ENCODE data around the gene PGLYRP1. TPM values are rescaled to one million over a fixed set of nuclear protein-coding genes. Genes with fewer than 3 reads are reported as not detected.

Gene PGLYRP1
- polyA plus RNA-seq, 3 donors = 0.36 to 0.39 (median 0.37) TPM

DNA sequence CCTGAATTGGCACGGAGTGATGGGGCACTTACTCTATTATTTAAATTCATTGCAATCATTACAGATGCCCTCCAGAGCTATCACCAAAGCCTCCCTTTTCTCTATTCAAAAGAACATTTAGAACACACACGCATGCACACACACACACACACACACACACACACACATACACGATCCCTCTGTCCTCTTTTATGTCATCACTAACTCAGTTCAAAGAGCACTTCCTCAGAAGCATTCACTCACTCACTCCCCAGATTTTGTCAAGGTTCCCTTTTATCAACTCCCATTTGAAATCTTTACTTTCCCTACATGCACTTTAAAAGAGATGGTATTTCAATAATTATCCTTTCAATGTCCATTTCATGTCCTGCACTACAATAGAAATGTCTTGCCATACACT lies 40.3 kb upstream of the PGLYRP1 start:
- peaks cover 6 to 23% of the 10 kb centered on the region in 2 donors for H3K9me3 ChIP-seq (replicated peaks in 1 of 2; ENCODE audit: control insufficient read depth in 1 of 2, insufficient read depth in 1 of 2, low read length in 2 of 2)
- no peak overlapping the region for H3K9ac ChIP-seq (ENCODE audit: insufficient read depth, low read length, poor library complexity, severe bottlenecking)
- no peak overlapping the region for H3K4me2 ChIP-seq (replicated peaks; ENCODE audit: extremely low read depth, low read length, poor library complexity, severe bottlenecking)
- Mint-ChIP-seq H3K27me3 (ENCODE audit: low read depth in 3 of 3) (peaks cover 36 to 64% (median 39%) of the 10 kb centered on the region in 3 donors), H3K4me3 (no peak overlapping the region), H3K4me1 (peaks cover 3% of the 10 kb centered on the region), H3K36me3 (no peaks in the 10 kb centered on the region), H3K9me3 (peaks cover 0 to 23% (median 13%) of the 10 kb centered on the region in 7 donors), H3K27ac (no peak overlapping the region)
- H3K4me1 ChIP-seq (ENCODE audit: control insufficient read depth in 1 of 2, insufficient read depth in 2 of 2, low read length in 2 of 2) = peaks cover under 1 to 2% of the 10 kb centered on the region in 2 donors
- H3K27me3 ChIP-seq (ENCODE audit: control insufficient read depth in 2 of 2, insufficient read depth in 2 of 2, low read length in 2 of 2) = peaks cover 29 to 50% of the 10 kb centered on the region in 2 donors
- WGBS (ENCODE audit: insufficient coverage) = 57% methylated on average over 2 of the region's 3 CpGs
- intact Hi-C loops (cut with micrococcal nuclease) = no loop called here
- no peaks in the 10 kb centered on the region for H3K79me2 ChIP-seq (ENCODE audit: insufficient read depth, low read length)
- no peak overlapping the region for H3K27ac ChIP-seq (ENCODE audit: low read depth in 1 of 2, low read length in 2 of 2)
- H3K36me3 ChIP-seq (replicated peaks in 1 of 2; ENCODE audit: control insufficient read depth in 1 of 2, insufficient read depth in 2 of 2, low read length in 2 of 2) = no peaks in the 10 kb centered on the region
- H4K20me1 ChIP-seq (ENCODE audit: insufficient read depth, low read length) = no peaks in the 10 kb centered on the region
- H2AFZ ChIP-seq (ENCODE audit: insufficient read depth, low read depth, low read length, poor library complexity, severe bottlenecking) = no peak overlapping the region
- TF ChIP-seq, protein P1, sequence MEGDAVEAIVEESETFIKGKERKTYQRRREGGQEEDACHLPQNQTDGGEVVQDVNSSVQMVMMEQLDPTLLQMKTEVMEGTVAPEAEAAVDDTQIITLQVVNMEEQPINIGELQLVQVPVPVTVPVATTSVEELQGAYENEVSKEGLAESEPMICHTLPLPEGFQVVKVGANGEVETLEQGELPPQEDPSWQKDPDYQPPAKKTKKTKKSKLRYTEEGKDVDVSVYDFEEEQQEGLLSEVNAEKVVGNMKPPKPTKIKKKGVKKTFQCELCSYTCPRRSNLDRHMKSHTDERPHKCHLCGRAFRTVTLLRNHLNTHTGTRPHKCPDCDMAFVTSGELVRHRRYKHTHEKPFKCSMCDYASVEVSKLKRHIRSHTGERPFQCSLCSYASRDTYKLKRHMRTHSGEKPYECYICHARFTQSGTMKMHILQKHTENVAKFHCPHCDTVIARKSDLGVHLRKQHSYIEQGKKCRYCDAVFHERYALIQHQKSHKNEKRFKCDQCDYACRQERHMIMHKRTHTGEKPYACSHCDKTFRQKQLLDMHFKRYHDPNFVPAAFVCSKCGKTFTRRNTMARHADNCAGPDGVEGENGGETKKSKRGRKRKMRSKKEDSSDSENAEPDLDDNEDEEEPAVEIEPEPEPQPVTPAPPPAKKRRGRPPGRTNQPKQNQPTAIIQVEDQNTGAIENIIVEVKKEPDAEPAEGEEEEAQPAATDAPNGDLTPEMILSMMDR (IDR thresholded peaks at IDR 0.05) = no peak
- no peak overlapping the region for H3K4me3 ChIP-seq (replicated peaks in 1 of 3; ENCODE audit: low read depth in 2 of 3, low read length in 3 of 3)
- no peak for DNase-seq

DNA sequence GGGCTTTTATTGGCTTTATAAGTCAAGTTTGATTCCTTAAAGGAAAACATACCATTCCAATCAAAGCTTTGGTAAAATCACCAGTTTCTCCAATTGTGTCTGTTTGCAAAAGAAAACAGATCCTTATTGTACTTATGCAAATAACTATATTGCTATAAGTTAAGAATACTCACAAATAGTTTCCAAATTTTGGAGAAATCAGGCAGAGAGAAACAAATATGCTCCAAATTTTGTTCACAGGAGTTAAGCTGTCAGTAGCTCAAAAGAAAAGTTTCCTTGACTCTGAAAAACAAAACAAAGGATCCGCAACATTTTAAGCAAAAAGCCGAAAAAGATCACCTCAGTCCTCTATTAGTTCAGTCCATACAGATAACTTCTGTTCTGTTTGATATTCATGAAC lies 37.2 kb upstream of the PGLYRP1 start:
- no peak overlapping the region for H3K4me3 Mint-ChIP-seq
- H3K27me3 Mint-ChIP-seq (ENCODE audit: low read depth in 3 of 3) = peaks cover 13 to 50% (median 13%) of the 10 kb centered on the region in 3 donors
- intact Hi-C loops (cut with micrococcal nuclease) = no loop called here

More for the DNA sequence above, 37.2 kb upstream of the PGLYRP1 start:
- Histone ChIP-seq H2AFZ (ENCODE audit: insufficient read depth, low read depth, low read length, poor library complexity, severe bottlenecking) (no peak overlapping the region), H3K4me3 (replicated peaks in 1 of 3; ENCODE audit: low read depth in 2 of 3, low read length in 3 of 3) (no peak overlapping the region), H3K9me3 (replicated peaks in 1 of 2; ENCODE audit: control insufficient read depth in 1 of 2, insufficient read depth in 1 of 2, low read length in 2 of 2) (peaks cover 6 to 23% of the 10 kb centered on the region in 2 donors), H3K36me3 (replicated peaks in 1 of 2; ENCODE audit: control insufficient read depth in 1 of 2, insufficient read depth in 2 of 2, low read length in 2 of 2) (no peaks in the 10 kb centered on the region), H3K4me2 (replicated peaks; ENCODE audit: extremely low read depth, low read length, poor library complexity, severe bottlenecking) (no peak overlapping the region), H3K79me2 (ENCODE audit: insufficient read depth, low read length) (no peaks in the 10 kb centered on the region), H3K4me1 (ENCODE audit: control insufficient read depth in 1 of 2, insufficient read depth in 2 of 2, low read length in 2 of 2) (no peaks in the 10 kb centered on the region), H3K27ac (ENCODE audit: low read depth in 1 of 2, low read length in 2 of 2) (no peak overlapping the region), H3K9ac (ENCODE audit: insufficient read depth, low read length, poor library complexity, severe bottlenecking) (no peak overlapping the region), H4K20me1 (ENCODE audit: insufficient read depth, low read length) (no peaks in the 10 kb centered on the region), H3K27me3 (ENCODE audit: control insufficient read depth in 2 of 2, insufficient read depth in 2 of 2, low read length in 2 of 2) (peaks cover 15 to 30% of the 10 kb centered on the region in 2 donors)
- WGBS (ENCODE audit: insufficient coverage) = no CpG with 5 or more reads among the region's 2 CpGs
- Mint-ChIP-seq H3K9me3 (peaks cover 0 to 23% (median 13%) of the 10 kb centered on the region in 7 donors), H3K36me3 (no peaks in the 10 kb centered on the region), H3K27ac (no peak overlapping the region), H3K4me1 (no peaks in the 10 kb centered on the region)
- no peak for DNase-seq
- TF ChIP-seq, protein P1 (IDR thresholded peaks at IDR 0.05) = no peak

Data from CD14-positive monocyte (primary cell).